BLaER1 (cell line): ENCODE results near the gene KRTAP20-3.

Experiments
- H3K27ac ChIP-seq: shearing (Covaris generic); formaldehyde crosslinking; 2 replicates; pipeline ENCODE4 v1.8.1; 2022
- H3K27me3 ChIP-seq: shearing (Covaris generic); formaldehyde crosslinking; 2 replicates; pipeline ENCODE4 v1.8.1; 2022
- H3K36me3 ChIP-seq: shearing (Covaris generic); formaldehyde crosslinking; 2 replicates; pipeline ENCODE4 v1.8.1; 2022
- H3K4me1 ChIP-seq: shearing (Covaris generic); formaldehyde crosslinking; 2 replicates; pipeline ENCODE4 v1.8.1; 2022
- H3K4me2 ChIP-seq: shearing (Covaris generic); formaldehyde crosslinking; 2 replicates; pipeline ENCODE4 v1.8.1; 2022
- H3K4me3 ChIP-seq: shearing (Covaris generic); formaldehyde crosslinking; 2 replicates; pipeline ENCODE4 v1.8.1; 2022
- H3K9ac ChIP-seq: shearing (Covaris generic); formaldehyde crosslinking; 2 replicates; pipeline ENCODE4 v1.8.1; 2022
- H3K9me3 ChIP-seq: shearing (Covaris generic); formaldehyde crosslinking; 2 replicates; pipeline ENCODE4 v1.8.1; 2022
- H4K20me1 ChIP-seq: shearing (Covaris generic); formaldehyde crosslinking; 2 replicates; pipeline ENCODE4 v1.8.1; 2022
- Cebpa-rat ChIP-seq: shearing (Covaris generic); IDR thresholded peaks from 2 replicates; pipeline ENCODE4 v1.8.1; 2022

The KRTAP20-3 gene

DNA sequence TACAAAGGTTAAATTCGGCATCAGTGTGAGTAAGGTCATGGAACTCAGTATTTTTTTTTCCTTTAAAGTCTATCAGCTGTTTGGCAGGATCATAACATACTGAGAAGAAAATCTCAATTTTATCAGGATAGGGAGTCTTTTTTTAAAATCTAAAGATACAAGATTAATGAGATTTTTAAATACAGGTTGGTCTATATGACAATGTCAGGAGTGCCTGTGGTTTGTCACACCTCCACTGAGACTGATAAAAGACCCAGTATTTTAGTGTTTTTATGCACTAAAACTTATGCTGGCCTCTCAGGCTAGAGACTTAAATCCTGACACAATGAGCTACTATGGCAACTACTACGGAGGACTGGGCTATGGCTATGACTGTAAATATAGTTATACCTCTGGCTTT is at the start of gene KRTAP20-3:
KRTAP20-3 (plus strand) TSS at position 301 of the 400 bp plus-strand sequence.
- H3K36me3 ChIP-seq: no peaks in the 10 kb centered on the region
- no peak within 1 kb of the TSS for H3K4me3 ChIP-seq
- no peaks in the 10 kb centered on the region for H3K27me3 ChIP-seq
- no peak within 1 kb of the TSS for H3K9ac ChIP-seq
- no peak within 1 kb of the TSS for H3K27ac ChIP-seq
- H3K4me1 ChIP-seq: no peaks in the 10 kb centered on the region
- TF ChIP-seq Cebpa-rat: no peak
- no peaks in the 10 kb centered on the region for H4K20me1 ChIP-seq
- H3K9me3 ChIP-seq: no peaks in the 10 kb centered on the region
- H3K4me2 ChIP-seq: no peak within 1 kb of the TSS

- H3K27me3 ChIP-seq: no peaks in the 10 kb centered on the region
- H4K20me1 ChIP-seq: no peaks in the 10 kb centered on the region
- H3K4me3 ChIP-seq: no peak within 1 kb of the TSS
- H3K4me1 ChIP-seq: no peaks in the 10 kb centered on the region
- no peak within 1 kb of the TSS for H3K4me2 ChIP-seq
- no peak for TF ChIP-seq Cebpa-rat
- no peak within 1 kb of the TSS for H3K9ac ChIP-seq
- no peaks in the 10 kb centered on the region for H3K9me3 ChIP-seq
- H3K36me3 ChIP-seq: no peaks in the 10 kb centered on the region
- no peak within 1 kb of the TSS for H3K27ac ChIP-seq
These were observed 43.9 kb upstream of the KRTAP20-3 start, which contains the start of gene KRTAP6-2 for GRCh38 chr21:30598802-30599201. Gene KRTAP6-2 (minus strand): TSS chr21:30598902. CDS start chr21:30598874, 28 bp downstream.

DNA sequence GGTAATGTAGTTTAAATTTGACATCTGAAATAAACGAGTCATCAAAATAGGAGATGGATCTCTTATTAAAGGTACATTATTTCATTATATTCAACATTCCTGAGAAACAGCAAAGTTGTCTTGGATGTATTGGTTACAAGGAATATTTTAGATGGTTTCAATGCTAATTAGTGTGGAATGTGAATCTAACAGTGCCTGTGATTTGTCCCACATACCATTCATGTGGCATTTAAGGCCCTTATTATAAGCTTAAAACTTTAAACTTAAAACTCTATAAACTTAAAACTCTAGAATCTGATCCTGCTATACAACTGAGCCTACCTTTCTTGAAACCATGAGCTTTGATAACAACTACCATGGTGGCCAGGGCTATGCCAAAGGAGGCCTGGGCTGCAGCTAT is 41.9 kb upstream of the KRTAP20-3 start, which contains the start of gene KRTAP22-1:
KRTAP22-1 (plus strand) TSS at position 301 of the 400 bp plus-strand sequence.
- no peaks in the 10 kb centered on the region for H3K27me3 ChIP-seq
- no peak within 1 kb of the TSS for H3K27ac ChIP-seq
- H4K20me1 ChIP-seq: no peaks in the 10 kb centered on the region
- no peaks in the 10 kb centered on the region for H3K4me1 ChIP-seq
- H3K4me3 ChIP-seq: no peak within 1 kb of the TSS
- no peaks in the 10 kb centered on the region for H3K36me3 ChIP-seq
- no peak within 1 kb of the TSS for H3K4me2 ChIP-seq
- no peaks in the 10 kb centered on the region for H3K9me3 ChIP-seq
- H3K9ac ChIP-seq: no peak within 1 kb of the TSS
- TF ChIP-seq Cebpa-rat: no peak

- Histone ChIP-seq H3K4me1 (no peaks in the 10 kb centered on the region), H3K36me3 (no peaks in the 10 kb centered on the region), H3K4me3 (no peak overlapping the region), H3K9ac (no peak overlapping the region), H3K9me3 (no peaks in the 10 kb centered on the region), H3K27me3 (no peaks in the 10 kb centered on the region), H4K20me1 (no peaks in the 10 kb centered on the region), H3K4me2 (no peak overlapping the region), H3K27ac (no peak overlapping the region)
- TF ChIP-seq Cebpa-rat: no peak
These were observed 36.7 kb upstream of the KRTAP20-3 start for GRCh38 chr21:30605968-30606367.

DNA sequence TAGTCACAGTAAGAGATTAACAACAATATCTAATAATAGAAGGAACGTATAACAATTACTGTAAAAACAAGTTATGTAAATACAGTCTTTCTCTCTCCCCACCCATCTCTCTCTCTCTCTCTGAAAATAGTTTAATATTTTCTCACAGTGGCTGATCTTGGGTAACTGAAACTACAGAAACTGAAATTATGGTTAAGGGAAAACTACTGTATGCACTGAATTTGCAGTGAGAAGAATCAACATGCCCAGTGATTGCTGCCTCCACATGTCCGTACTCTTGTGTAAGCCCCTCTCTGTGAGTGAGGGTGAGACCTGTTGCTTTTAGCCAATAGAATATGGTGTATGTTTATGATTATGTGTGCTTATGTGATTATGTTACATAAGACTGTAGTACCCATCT is 30.5 kb upstream of the KRTAP20-3 start:
- Histone ChIP-seq H3K4me1 (no peaks in the 10 kb centered on the region), H4K20me1 (no peaks in the 10 kb centered on the region), H3K9ac (no peak overlapping the region), H3K4me2 (no peak overlapping the region), H3K27me3 (no peaks in the 10 kb centered on the region), H3K27ac (no peak overlapping the region), H3K9me3 (no peaks in the 10 kb centered on the region), H3K4me3 (no peak overlapping the region), H3K36me3 (no peaks in the 10 kb centered on the region)
- no peak for TF ChIP-seq Cebpa-rat

- no peaks in the 10 kb centered on the region for H3K4me1 ChIP-seq
- no peak within 1 kb of the TSS for H3K4me2 ChIP-seq
- H3K9ac ChIP-seq: no peak within 1 kb of the TSS
- no peaks in the 10 kb centered on the region for H3K9me3 ChIP-seq
- no peaks in the 10 kb centered on the region for H4K20me1 ChIP-seq
- no peak within 1 kb of the TSS for H3K4me3 ChIP-seq
- no peak within 1 kb of the TSS for H3K27ac ChIP-seq
- H3K36me3 ChIP-seq: no peaks in the 10 kb centered on the region
- H3K27me3 ChIP-seq: no peaks in the 10 kb centered on the region
- no peak for TF ChIP-seq Cebpa-rat
These were observed 28.8 kb upstream of the KRTAP20-3 start, which contains the start of gene KRTAP6-1 for GRCh38 chr21:30613836-30614235. Gene KRTAP6-1 (minus strand): TSS chr21:30613930. CDS start chr21:30613904, 26 bp downstream.

DNA sequence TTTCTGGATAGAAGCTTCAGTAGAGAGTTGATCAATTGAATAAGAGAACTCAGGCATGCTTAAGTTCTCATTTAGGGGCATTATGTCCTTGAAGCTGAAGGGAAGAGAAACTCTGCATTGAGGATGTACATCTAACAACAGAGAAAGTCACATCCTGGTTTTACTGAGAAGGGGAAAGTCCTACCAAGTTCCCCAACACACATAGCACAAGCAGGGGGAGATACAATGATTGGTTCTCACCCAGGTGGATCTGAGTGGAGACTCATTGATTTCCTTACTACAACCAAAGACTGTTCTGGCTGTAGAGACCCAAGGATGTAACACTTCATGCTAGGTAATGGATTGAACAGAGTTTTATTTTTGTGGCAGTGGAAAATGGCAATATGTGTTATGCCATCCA is 27.5 kb upstream of the KRTAP20-3 start:
- Histone ChIP-seq H3K4me2 (no peak overlapping the region), H3K4me1 (no peaks in the 10 kb centered on the region)

DNA sequence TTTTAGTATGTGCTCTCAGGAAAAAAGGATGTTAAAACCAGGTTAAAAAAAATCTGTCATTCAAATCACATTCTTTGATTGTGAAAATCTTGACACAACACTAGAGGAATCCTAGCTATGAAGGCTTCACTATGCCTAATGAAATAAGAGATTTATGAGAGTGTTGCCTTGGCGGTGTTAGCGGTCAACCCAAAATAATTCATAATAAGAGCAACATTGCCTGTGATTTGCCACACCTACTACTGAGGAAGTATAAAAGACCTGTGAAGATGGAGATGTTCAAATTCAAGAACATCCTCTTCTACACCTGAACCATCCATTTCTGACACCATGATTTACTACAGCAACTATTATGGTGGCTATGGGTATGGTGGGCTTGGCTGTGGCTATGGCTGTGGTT is 26.5 kb upstream of the KRTAP20-3 start, which contains the start of gene KRTAP20-1:
KRTAP20-1 (plus strand) TSS at position 301 of the 400 bp plus-strand sequence; CDS start at position 331, 30 bp downstream.
- Histone ChIP-seq H3K9ac (no peak within 1 kb of the TSS), H3K9me3 (no peaks in the 10 kb centered on the region), H3K27me3 (no peaks in the 10 kb centered on the region), H3K36me3 (no peaks in the 10 kb centered on the region), H4K20me1 (no peaks in the 10 kb centered on the region), H3K27ac (no peak within 1 kb of the TSS), H3K4me2 (no peak within 1 kb of the TSS), H3K4me3 (no peak within 1 kb of the TSS), H3K4me1 (no peaks in the 10 kb centered on the region)
- TF ChIP-seq Cebpa-rat: no peak

More for the DNA sequence above, 27.5 kb upstream of the KRTAP20-3 start:
- H3K27ac ChIP-seq: no peak overlapping the region
- no peak overlapping the region for H3K9ac ChIP-seq
- H3K9me3 ChIP-seq: no peaks in the 10 kb centered on the region
- H3K4me3 ChIP-seq: no peak overlapping the region
- H3K27me3 ChIP-seq: no peaks in the 10 kb centered on the region
- no peak for TF ChIP-seq Cebpa-rat
- H4K20me1 ChIP-seq: no peaks in the 10 kb centered on the region
- H3K36me3 ChIP-seq: no peaks in the 10 kb centered on the region

DNA sequence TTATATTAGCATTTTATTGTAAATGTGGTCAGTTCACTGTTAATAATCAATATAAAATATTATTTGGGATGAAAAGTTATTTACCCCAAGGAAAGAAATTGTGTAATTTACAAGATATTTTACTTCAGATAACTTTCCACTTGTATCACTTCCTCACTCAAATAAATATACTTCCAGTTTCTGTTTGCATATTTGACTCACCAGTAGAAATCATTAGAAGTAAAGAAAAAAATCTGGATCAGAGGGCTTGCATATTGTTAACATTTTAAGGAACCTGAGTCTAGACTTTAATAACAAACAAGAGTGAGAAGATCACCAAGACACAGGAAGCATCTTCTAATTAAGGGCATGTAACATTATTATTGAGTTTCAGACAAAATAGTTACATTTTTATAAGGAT is 22.6 kb upstream of the KRTAP20-3 start:
- TF ChIP-seq Cebpa-rat: no peak
- no peak overlapping the region for H3K27ac ChIP-seq

GRCh38 chr21:30620522-30620921 is 22.1 kb upstream of the KRTAP20-3 start, which contains the start of gene KRTAP20-4:
Gene KRTAP20-4 (plus strand): TSS chr21:30620627.
- no peaks in the 10 kb centered on the region for H3K4me1 ChIP-seq
- H3K36me3 ChIP-seq: no peaks in the 10 kb centered on the region
- peaks cover 11% of the 10 kb centered on the region for H3K9me3 ChIP-seq
- no peak within 1 kb of the TSS for H3K4me3 ChIP-seq
- no peak within 1 kb of the TSS for H3K9ac ChIP-seq
- H3K4me2 ChIP-seq: no peak within 1 kb of the TSS
- H4K20me1 ChIP-seq: no peaks in the 10 kb centered on the region
- no peak for TF ChIP-seq Cebpa-rat
- H3K27ac ChIP-seq: no peak within 1 kb of the TSS
- no peaks in the 10 kb centered on the region for H3K27me3 ChIP-seq

More for the DNA sequence above, 22.6 kb upstream of the KRTAP20-3 start:
- no peaks in the 10 kb centered on the region for H3K27me3 ChIP-seq
- H3K9ac ChIP-seq: no peak overlapping the region
- no peak overlapping the region for H3K4me2 ChIP-seq
- H3K36me3 ChIP-seq: no peaks in the 10 kb centered on the region
- no peaks in the 10 kb centered on the region for H4K20me1 ChIP-seq
- no peaks in the 10 kb centered on the region for H3K4me1 ChIP-seq
- H3K4me3 ChIP-seq: no peak overlapping the region
- peaks cover 7% of the 10 kb centered on the region; the same call in 1 of the 2 replicates for H3K9me3 ChIP-seq
